Coronary artery (tissue), 2 donors: ENCODE results near the gene KCNMA1.

ENCODE experiments used
- DNase-seq: peaks from one replicate; pipeline ENCODE4 v3.0.0-alpha.2; 2017; ENCODE audit warnings: low spot score
- H3K27ac ChIP-seq, 2 donors: fragments of 200-600 bp; sonication (generic); one replicate each; pipeline ENCODE4 v1.5.1; 2016 to 2019
- H3K4me3 ChIP-seq: fragments of 200-600 bp; sonication (generic); 2 replicates; pipeline ENCODE4 v1.5.1; 2016; ENCODE audit warnings: mild to moderate bottlenecking, moderate library complexity
- TF ChIP-seq, protein P1 (sequence below): fragments of 200-600 bp; sonication (generic); IDR thresholded peaks from one replicate; pipeline ENCODE4 v1.5.1; 2019; ENCODE audit warnings: antibody characterized with exemption

The KCNMA1 gene

DNA sequence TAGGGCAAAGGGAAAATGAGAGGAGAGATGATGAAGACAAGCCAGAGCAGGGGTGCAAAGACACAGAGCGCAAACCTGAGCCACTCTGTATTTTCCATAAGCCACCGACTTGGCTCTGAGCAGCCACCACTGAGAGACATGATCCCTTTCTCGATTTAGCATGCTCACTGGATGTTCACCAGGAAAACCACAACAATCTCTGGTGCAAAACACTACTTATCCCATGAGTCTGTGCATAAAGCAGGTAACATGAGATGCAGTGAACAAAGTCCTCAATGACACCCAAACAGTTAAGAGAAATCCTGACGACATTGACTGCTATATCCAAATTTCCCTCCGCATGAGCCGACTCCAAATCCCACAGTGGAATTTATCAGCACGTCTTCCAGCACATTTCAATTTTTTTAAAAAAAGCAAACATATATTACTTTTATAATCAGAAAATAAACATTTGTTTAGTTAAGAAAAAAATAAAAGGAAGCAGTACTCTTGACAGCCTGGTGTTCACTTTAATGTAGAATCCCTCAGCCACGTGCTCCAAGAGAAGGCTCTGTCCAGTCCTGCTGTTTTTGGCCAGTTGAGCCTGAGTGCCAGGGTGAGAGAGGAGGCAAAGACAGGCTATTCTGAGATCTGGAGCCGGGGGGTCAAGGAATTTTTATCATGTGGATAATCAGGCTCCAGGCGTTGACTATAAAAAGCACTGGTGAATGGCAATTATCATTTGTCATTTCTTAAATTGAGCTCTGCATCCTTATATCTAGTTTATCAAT is 238.4 kb downstream of the KCNMA1 start:
- H3K27ac ChIP-seq, result peak overlapping the region in 1 of 2 donors; percentile 54
- no peak overlapping the region for H3K4me3 ChIP-seq

DNA sequence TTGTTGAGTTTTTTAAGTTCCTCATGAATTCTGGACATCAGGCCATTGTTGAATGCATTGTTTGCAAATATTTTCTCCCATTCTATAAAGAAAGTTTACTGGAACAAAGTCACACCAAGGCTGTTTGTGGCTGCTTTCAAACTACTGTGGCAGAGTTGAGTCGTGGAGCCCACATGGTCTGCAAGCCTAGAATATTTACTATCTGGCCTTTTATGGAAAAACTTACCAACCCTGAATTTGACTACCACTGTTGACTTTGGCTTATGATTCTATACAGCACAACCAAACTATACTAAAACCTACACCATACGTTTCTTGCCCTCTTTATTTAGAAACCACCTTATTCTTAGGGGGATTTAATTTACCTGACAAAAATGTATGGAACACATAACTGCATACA is 239.1 kb downstream of the KCNMA1 start:
- Histone ChIP-seq H3K4me3 (no peak overlapping the region), H3K27ac (peak overlapping the region in 1 of 2 donors; percentile 54)
- DNase-seq, result no peak
- TF ChIP-seq, protein P1, sequence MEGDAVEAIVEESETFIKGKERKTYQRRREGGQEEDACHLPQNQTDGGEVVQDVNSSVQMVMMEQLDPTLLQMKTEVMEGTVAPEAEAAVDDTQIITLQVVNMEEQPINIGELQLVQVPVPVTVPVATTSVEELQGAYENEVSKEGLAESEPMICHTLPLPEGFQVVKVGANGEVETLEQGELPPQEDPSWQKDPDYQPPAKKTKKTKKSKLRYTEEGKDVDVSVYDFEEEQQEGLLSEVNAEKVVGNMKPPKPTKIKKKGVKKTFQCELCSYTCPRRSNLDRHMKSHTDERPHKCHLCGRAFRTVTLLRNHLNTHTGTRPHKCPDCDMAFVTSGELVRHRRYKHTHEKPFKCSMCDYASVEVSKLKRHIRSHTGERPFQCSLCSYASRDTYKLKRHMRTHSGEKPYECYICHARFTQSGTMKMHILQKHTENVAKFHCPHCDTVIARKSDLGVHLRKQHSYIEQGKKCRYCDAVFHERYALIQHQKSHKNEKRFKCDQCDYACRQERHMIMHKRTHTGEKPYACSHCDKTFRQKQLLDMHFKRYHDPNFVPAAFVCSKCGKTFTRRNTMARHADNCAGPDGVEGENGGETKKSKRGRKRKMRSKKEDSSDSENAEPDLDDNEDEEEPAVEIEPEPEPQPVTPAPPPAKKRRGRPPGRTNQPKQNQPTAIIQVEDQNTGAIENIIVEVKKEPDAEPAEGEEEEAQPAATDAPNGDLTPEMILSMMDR, result no peak

More for the DNA sequence above, 238.4 kb downstream of the KCNMA1 start:
- DNase-seq, result no peak
- TF ChIP-seq, protein P1, result no peak

DNA sequence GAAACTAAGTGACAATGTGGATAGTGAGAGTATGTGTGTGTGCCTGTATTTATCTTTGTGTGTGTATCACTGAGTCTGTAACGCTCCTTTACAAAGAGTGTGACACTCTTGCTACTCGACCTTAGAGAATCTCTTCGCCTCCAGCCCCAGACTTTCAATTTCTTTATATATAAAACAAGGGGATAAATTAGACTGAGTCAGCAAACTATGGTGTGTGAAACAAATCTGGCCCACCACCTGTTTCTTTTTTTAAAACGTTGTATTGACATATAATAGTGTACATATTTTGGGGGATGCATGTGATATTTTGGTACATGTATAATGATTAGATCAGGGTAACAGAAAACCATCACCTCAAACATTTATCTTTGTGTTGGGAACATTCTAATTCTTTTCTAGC is 240.5 kb downstream of the KCNMA1 start:
- TF ChIP-seq, protein P1, result no peak
- H3K27ac ChIP-seq, result no peak overlapping the region
- DNase-seq, result no peak
- no peak overlapping the region for H3K4me3 ChIP-seq

DNA sequence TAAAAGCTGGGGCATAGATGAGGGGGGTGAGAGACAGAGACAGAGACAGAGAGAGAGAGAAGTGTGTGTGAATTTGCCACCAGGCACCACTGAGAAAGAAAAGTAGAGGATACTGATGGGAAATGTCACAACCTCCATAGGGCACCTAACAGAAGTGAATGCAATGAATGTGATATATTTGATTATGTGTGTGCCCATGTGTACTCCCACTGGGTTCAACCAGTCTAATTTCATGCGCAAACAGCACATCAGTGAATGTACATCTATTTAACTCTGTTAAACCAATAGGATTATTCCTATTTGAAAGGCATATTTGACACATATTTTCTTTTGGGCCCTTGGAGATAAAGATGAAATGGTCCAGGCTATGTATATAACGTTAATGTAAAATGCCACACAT is 241.3 kb downstream of the KCNMA1 start:
- TF ChIP-seq, protein P1, result no peak
- no peak overlapping the region for H3K4me3 ChIP-seq
- DNase-seq, result no peak
- H3K27ac ChIP-seq, result no peak overlapping the region

DNA sequence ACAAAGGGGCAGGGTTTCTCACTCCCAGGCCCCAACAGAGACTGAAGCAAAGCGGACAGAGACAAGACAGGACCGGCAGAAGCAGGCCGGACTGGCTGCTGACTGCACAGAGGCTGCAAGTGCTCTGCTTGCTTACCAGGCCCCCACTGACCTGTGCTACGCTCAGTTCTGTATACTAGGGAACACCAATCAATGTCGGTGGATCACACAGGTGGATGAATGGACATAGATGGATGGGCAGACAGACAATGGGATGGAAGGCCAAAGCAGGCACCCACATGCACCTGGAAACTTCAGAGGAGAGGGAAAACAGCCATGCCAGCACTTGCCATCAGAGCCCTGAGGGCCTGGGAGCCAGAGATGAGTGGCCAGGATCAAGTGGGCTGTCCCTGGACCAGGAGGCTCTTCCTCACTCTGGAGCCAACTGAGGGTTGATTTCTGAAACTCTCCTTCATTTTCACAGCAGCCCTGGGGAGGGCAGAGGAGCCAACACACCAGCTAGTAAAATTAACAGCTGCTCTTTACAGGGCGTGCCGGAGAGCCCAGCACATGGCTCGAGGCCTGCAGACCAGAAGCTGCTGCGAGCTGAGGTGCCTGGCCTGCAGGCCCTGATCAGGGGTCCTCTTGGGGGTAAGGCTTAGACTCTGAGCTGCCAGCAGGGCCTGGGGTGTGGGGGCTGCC is 243.6 kb downstream of the KCNMA1 start:
- TF ChIP-seq, protein P1, result no peak
- peak overlapping the region in 1 of 2 donors; percentile 90 for H3K27ac ChIP-seq
- no peak for DNase-seq

DNA sequence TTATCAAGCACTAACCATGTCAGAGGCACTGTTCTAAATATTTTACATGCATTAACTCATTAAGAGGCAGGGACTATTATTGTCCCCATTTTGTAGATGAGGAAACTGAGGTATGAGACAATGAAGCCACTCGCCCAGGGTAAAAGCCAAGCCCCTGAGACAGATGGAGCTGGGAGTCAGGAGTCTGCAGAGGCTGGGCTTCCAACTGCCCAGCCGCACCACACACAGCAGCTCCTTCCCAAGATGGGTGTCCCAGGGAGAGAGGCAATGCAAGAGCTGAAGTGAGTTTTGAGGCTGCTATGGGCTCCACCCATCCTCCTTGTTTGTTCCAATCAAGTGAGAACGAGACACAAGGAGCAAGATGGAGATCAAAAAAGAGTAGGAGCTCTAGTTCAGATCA is 244.2 kb downstream of the KCNMA1 start:
- peak overlapping the region; percentile 8 to 90 for H3K27ac ChIP-seq
- TF ChIP-seq, protein P1, result no peak

More for the DNA sequence above, 243.6 kb downstream of the KCNMA1 start:
- H3K4me3 ChIP-seq, result no peak overlapping the region

More for the DNA sequence above, 244.2 kb downstream of the KCNMA1 start:
- DNase-seq, result no peak
- H3K4me3 ChIP-seq, result no peak overlapping the region
